ENCODE data around the gene BMPR1A.
"Not testable (repeated sequence)": the region's sequence is repeated elsewhere in the genome, so short reads cannot be mapped to it uniquely, and the experiment has no call there.

Gene BMPR1A

GRCh38 chr10:86730227-86730626 is 26.2 kb upstream of the BMPR1A start:
- no peak for DNase-seq

- no peak for DNase-seq
Measured at GRCh38 chr10:86732771-86733170, 23.6 kb upstream of the BMPR1A start.

- DNase-seq = no peak
Measured at GRCh38 chr10:86733260-86733671, 23.2 kb upstream of the BMPR1A start.

GRCh38 chr10:86734207-86734988 is 22.0 kb upstream of the BMPR1A start:
- DNase-seq = peak; percentile 15

- DNase-seq = not testable (repeated sequence)
Measured at GRCh38 chr10:86735278-86735677, 21.1 kb upstream of the BMPR1A start.

GRCh38 chr10:86742230-86742629 is 14.2 kb upstream of the BMPR1A start:
- DNase-seq = no peak

GRCh38 chr10:86744067-86744725 is 12.2 kb upstream of the BMPR1A start:
- no peak for DNase-seq

GRCh38 chr10:86747796-86748581 is 8.4 kb upstream of the BMPR1A start:
- DNase-seq = no peak

- no peak for DNase-seq
Measured at GRCh38 chr10:86749854-86750253, 6.6 kb upstream of the BMPR1A start.

GRCh38 chr10:86751477-86751876 is 4.9 kb upstream of the BMPR1A start:
- no peak for DNase-seq

GRCh38 chr10:86752311-86752710 is 4.1 kb upstream of the BMPR1A start:
- DNase-seq = no peak

- no peak for DNase-seq
Measured at GRCh38 chr10:86753051-86753450, 3.4 kb upstream of the BMPR1A start.

- no peak for DNase-seq
Measured at GRCh38 chr10:86753638-86754434, 2.6 kb upstream of the BMPR1A start.

- no peak for DNase-seq
Measured at GRCh38 chr10:86755454-86755739, 1.0 kb upstream of the BMPR1A start.

GRCh38 chr10:86755740-86756510 is 494 bp upstream of the BMPR1A start:
- DNase-seq = peak; percentile 8

- DNase-seq = no peak
Measured at GRCh38 chr10:86757113-86757972, 924 bp downstream of the BMPR1A start.

GRCh38 chr10:86758189-86759072 is 2.0 kb downstream of the BMPR1A start:
- no peak for DNase-seq

- no peak for DNase-seq
Measured at GRCh38 chr10:86759073-86759672, 2.8 kb downstream of the BMPR1A start.

GRCh38 chr10:86763404-86763803 is 7.0 kb downstream of the BMPR1A start:
- no peak for DNase-seq

- DNase-seq = no peak
Measured at GRCh38 chr10:86765548-86765947, 9.1 kb downstream of the BMPR1A start.
